Right hindlimb (tissue), 1 donor: ENCODE measurements around the gene LRRC8E.
"Not testable (repeated sequence)": the region's sequence is repeated elsewhere in the genome, so short reads cannot be mapped to it uniquely, and the experiment has no call there.

Source experiments
- DNase-seq: peaks from one replicate; pipeline ENCODE4 v3.0.0-alpha.2; 2018

The LRRC8E gene

GRCh38 chr19:7855426-7856108 lies 32.7 kb upstream of the LRRC8E start:
- no peak for DNase-seq

- no peak for DNase-seq
These were observed 32.2 kb upstream of the LRRC8E start for GRCh38 chr19:7856109-7856591.

- no peak for DNase-seq
These were observed 31.3 kb upstream of the LRRC8E start for GRCh38 chr19:7856679-7857663.

- no peak for DNase-seq
These were observed 30.6 kb upstream of the LRRC8E start for GRCh38 chr19:7857727-7858108.

GRCh38 chr19:7858109-7858770 lies 30.1 kb upstream of the LRRC8E start:
- no peak for DNase-seq

GRCh38 chr19:7859087-7859486 lies 29.2 kb upstream of the LRRC8E start:
- not testable (repeated sequence) for DNase-seq

- DNase-seq: no peak
These were observed 28.2 kb upstream of the LRRC8E start for GRCh38 chr19:7859831-7860713.

GRCh38 chr19:7860714-7861618 lies 27.3 kb upstream of the LRRC8E start:
- DNase-seq: no peak

GRCh38 chr19:7861619-7862412 lies 26.5 kb upstream of the LRRC8E start:
- no peak for DNase-seq

- peak; percentile 78 for DNase-seq
These were observed 25.8 kb upstream of the LRRC8E start for GRCh38 chr19:7862413-7862951.

- DNase-seq: no peak
These were observed 24.9 kb upstream of the LRRC8E start for GRCh38 chr19:7863157-7863970.

GRCh38 chr19:7863971-7864689 lies 24.2 kb upstream of the LRRC8E start:
- DNase-seq: no peak

GRCh38 chr19:7864690-7865074 lies 23.6 kb upstream of the LRRC8E start:
- no peak for DNase-seq

- no peak for DNase-seq
These were observed 22.9 kb upstream of the LRRC8E start for GRCh38 chr19:7865262-7865911.

GRCh38 chr19:7866399-7867091 lies 21.8 kb upstream of the LRRC8E start:
- no peak for DNase-seq

GRCh38 chr19:7867092-7867844 lies 21.0 kb upstream of the LRRC8E start:
- DNase-seq: no peak

- DNase-seq: no peak
These were observed 20.0 kb upstream of the LRRC8E start for GRCh38 chr19:7868326-7868670.
